GM19328 (cell line): ENCODE results near the gene PDZD7.

Experiments
- ATAC-seq: cut with Tn5 transposase; IDR thresholded peaks from one replicate; pipeline ENCODE4 v1.9.1; 2021; ENCODE audit warnings: mild to moderate bottlenecking, moderate library complexity; ENCODE audit not compliant: unreplicated experiment

The PDZD7 gene

DNA sequence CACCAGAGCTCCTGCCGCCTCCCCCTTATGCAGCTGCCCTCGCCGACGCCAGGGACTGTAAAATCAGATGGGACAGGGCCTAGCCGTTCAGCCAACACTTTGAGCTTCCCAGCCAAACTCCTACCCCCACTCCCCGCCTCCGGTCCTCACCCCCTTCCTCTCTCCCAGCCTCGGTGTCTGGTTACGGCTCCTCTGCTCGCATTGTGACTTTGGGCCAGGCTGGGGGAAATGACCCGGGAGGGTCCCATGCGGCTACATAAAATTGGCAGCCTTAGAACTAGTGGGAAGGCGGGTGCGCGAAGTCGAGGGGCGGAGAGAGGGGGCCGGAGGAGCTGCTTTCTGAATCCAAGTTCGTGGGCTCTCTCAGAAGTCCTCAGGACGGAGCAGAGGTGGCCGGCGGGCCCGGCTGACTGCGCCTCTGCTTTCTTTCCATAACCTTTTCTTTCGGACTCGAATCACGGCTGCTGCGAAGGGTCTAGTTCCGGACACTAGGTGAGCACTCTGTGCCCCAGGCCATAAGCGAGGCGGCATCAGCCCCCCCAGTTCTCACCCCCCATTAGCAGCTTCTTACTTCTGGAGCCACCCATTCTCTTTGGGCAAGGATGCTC lies 30.8 kb upstream of the PDZD7 start, which contains the start of gene KAZALD1:
Gene KAZALD1, plus strand, starts transcription at position 366 of the 608 bp plus-strand sequence. CDS start 604 bp downstream, outside the sequence.
- no peak for ATAC-seq

DNA sequence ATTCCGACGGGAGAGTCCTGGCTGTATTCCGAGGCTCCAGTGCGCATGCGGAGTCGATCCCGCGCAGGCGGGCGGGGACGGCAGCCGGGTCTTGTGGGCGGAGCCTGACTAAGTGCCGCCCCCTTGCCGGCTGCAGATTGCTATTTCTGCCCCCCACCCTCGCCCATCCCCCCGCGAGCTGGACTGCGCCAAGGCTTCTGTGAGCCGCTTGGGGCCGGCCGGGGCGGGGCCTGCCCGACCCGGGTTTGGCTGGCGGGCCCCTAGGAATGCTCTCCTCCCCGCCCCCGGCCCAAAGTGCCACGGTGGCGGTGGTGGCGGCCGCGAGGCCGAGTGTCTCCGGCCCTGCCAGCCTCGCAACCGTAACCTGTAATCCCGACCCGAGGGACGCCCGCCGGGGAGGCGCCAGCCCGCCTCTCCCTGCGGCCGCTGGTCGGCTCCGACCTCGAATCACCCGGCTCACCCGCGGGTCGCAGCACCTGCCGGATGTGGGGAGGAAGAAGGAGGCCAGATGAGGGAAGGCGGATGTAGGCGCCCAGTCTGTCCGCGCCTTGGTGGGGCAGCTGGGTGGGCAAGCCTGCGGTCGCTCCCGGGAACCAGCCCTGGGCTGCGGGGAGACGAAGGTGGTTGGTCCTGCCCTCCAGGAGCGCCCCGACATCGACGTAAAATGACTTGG lies 30.2 kb upstream of the PDZD7 start:
- ATAC-seq: peak; percentile 59

DNA sequence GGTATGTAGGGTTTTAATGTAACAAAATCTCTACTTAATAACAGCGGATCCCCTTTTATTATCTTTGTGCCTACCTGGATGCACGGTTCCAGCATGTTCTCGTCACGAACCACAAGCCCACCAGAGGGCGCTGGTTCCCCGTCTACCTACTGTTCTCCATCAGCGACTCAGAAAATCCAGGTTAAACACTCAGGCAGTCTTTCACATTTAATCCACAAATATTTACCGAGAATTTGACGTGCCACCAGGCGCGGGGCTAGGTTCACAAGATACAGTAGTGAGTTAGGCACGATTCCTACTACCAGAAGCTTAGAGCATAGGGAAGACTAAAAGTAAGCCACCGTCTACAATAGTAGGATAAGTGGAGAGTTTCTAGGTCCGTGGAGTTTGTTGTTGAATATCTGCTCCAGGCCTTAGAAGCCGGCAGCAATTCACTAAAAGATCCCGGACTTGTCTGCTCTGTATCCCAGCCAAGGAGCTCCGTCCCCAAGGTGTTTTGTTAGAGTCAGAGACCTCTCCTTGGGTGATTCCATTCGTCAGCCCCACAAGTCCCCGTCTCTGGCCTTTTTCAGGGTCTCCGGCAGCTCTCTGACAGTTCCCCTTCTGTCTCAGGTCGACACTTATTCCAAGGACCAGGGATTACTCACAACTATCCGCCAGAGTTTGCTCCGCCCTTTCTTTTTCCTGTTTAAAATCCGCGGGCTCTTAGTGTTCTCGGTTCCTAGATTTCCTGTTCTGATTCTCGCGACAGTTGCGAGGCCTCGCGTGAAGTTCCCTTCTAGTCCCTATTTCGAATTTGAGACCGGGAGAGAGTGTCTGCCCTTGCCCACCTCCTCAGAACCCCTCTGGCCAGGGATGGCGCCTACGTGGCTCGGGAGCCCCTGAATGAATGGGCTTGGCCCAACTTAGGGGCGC lies 29.4 kb upstream of the PDZD7 start:
- ATAC-seq: peak; percentile 29

DNA sequence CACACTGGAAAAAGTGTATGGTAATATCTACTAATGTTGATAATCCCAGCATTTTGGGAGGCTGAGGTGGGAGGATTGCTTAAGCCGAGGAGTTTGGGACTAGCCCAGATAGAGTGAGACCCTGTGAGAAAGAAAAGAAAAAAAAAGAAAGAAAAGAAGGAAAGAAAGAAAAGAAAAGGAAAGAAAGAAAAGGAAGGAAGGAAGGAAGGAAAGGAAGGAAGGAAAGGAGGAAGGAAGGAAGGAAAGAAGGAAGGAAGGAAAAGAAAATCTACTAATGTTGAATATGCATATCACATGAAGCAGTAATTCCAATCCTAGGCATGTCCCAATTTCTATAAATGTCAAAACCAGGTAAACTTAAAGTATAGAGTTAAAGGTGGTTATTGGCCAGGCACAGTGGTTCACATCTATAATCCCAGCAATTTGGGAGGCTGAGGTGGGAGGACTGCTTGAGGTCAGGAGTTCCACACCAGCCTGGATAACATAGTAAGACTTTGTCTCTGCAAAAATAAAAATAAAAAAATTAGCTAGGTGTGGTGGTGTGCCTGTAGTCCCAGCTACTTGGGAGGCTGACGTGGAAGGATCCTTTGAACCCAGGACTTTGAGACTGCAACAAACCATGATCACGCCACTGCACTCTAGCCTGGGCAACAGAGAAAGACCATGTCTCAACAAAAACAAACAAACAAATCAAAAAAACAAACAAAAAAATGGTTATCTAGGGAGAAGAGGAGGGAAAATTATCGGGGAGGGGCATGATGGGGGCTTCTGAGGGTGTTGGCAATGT lies 25.6 kb upstream of the PDZD7 start:
- ATAC-seq: no peak

DNA sequence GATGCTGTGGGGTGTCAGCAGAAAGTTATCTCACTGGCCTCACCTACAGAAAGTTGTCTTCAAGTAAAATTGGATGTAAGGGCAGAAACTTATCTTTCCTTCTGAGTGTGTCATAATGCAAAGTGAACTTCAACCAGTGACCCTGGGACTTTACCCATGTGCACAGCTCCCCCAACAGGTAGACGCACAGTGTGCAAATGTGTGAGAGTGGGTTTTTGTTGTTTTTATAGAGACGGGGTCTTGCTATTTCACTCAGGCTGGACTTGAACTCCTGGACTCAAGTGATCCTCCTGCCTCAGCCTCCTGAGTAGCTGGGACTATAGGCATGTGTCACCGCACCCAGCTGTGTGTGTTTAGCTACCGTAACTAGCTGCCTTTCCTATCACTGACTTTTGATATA lies 24.5 kb upstream of the PDZD7 start:
- no peak for ATAC-seq

DNA sequence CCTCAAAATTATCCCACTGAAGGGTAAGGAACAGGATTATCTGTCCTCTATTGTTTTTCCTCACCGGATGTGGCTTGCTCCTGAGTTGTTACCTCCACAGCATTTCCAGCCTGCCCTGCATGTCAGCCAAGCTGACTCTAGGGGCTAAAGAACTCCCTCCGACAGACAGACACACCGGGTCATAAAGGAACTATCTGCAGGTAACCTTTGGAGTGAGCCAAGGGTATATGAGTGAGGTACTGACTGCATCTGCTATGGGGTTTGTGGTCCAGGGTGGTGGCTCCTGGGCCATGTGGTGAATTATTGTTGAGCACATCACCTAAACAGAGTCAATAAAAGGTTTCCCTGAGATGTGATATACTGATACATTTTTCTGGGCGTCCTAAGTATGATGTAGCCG lies 23.9 kb upstream of the PDZD7 start:
- no peak for ATAC-seq

DNA sequence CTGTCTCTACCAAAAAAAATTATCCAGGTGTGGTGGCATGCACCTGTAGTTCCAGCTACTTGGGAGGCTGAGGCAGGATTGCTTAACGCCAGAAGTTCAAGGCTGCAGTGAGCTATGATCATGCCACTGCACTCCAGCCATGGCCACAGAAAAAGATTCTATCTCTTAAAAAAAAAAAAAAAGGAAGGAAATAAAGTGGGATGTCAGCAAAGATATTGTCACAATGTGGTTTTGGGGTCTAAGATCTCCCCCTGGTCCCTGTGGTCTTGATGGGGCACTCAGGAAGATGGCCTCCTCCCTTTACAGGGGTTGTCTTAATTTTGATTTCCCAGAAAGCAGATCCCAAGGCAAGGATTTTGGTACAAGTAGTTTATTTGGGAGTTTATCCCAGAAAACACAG lies 23.4 kb upstream of the PDZD7 start:
- no peak for ATAC-seq

DNA sequence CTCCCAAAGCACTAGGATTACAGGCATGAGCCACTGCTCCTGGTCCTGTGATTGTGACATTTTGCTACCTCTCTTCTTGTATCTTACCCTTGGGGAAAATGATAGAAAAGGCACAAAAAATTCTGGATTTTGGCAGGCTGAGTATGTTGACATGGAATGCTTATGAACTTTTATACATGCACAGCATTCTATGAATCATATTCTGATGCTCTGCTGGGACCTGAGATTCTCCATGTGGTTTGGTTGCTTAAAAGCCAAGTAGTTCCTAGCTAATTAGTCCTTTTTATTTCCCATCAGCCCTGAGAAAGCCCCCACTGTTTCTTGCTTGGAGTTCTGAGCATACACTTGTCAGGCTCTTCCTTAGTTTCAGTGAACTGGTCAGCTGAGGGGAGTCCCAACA lies 22.6 kb upstream of the PDZD7 start:
- no peak for ATAC-seq

DNA sequence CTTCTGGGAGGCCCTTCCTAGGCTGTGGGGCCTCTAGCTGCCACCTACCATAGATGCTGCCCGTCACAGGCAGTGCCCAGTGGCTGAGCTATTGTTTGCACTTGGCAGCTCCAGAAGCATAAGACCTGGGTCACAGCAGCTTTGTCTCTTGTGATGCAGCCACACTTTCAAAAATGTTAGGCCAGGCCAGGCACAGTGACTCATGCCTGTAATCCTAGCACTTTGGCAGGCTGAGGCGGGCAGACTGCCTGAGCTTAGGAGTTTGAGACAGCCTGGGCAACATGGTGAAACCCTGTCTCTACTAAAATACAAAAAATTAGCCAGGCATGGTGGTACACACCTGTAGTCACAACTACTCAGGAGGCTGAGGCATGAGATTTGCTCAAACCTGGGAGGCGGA lies 21.4 kb upstream of the PDZD7 start:
- no peak for ATAC-seq

DNA sequence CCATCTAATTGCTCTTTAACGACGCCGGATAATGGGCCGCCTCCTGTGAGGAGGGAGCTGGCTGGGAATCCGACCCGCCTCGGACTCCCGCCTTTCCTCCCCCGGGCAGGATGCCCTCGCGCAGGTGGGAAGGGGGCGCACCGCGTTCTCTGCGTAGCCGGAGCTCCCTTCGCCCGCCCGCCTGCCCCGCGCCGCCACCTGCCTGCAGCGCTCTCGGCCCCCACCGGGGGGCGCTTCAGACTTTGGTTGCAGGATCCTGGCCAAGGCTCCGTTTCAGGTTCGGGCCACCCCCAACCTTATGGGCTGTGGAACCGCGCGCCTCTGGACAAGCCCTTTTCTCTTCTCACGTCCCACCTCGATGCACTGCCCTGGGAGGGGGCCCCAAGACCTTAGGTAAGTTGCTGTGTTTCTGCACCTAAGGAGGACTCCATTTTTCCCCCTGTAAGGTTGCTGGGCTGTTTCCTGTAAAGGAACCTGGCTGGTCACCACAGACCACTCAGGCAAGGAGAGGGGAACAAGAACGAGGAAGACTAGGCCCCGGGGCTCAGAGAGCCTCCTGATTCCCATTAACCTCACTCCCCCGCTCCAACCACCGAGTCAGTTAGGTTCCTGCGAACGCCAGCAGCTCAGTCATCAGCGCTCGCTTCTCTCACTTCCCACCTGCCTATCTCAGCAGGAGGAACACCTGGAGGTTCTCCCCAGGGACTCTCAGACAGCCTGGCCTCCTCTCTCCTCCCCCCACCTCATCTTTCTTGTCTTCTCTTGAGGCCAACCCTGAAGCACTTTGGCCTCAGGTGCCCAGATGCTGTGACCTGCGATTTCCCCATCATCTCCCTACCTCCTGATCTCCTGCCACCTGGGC lies 19.5 kb upstream of the PDZD7 start:
- no peak for ATAC-seq

DNA sequence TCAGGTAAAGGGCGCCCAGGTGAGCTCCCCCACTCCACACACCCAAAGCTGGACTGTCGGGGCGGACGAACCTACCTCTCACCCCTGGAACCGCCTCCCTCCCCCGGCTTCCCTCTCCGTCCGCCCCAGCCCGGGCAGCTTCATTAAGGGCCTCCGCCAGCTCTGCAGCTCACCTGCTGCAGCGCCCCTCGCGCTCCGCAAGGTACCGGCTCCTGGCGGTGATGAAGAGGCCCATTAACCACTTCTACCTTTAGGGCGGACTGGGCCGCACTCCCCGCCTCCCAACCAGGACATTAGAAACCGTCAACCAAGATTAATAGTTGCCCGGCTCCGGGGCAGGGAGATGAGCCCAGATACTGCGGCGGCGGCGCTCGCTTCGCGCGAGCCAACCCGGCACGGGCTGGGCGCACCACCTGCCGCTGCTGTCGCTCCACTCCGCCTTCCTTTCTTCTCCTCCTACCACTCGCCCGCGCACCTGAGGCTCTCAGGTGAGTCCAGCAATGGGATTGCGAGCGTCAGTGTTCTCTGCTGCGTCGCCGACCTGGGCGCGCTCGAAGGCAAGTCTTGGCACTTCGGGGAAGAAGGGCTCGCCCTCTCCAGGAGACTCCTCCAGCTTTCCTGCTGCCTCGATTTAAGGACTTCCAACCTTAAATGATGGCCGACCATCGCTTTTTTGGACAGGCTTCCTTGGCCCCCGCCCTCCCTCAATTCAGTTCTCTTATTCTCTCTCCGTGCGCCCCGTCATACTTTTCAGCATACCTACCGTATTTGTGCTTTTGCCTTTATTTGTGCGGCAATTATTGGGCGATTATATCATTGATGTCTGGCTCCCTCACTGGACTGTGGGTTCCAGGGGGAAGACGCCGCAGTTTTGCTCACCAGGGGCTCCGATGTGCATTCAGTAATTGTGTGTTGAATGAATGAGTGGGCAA lies 17.3 kb upstream of the PDZD7 start:
- ATAC-seq: no peak

DNA sequence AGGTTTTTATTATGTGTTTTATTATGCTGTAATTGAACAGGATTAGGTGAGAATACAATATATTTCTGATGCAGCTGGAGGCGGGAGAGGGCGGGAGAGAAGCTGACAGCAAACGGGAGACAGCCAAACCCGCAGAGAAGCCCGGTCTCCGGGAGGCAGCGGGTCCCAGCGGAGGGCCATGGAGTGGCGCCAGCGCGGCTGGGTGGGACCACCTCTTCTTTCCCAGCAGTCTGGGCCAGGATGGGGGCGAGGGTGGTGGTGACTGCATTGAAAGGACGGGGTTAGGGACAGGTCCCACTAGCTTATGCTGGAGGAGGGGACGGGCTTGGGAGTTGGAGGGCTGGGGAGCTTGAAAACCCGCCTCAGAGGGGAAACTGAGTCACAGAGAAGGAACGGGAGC lies 16.3 kb upstream of the PDZD7 start:
- ATAC-seq: no peak

DNA sequence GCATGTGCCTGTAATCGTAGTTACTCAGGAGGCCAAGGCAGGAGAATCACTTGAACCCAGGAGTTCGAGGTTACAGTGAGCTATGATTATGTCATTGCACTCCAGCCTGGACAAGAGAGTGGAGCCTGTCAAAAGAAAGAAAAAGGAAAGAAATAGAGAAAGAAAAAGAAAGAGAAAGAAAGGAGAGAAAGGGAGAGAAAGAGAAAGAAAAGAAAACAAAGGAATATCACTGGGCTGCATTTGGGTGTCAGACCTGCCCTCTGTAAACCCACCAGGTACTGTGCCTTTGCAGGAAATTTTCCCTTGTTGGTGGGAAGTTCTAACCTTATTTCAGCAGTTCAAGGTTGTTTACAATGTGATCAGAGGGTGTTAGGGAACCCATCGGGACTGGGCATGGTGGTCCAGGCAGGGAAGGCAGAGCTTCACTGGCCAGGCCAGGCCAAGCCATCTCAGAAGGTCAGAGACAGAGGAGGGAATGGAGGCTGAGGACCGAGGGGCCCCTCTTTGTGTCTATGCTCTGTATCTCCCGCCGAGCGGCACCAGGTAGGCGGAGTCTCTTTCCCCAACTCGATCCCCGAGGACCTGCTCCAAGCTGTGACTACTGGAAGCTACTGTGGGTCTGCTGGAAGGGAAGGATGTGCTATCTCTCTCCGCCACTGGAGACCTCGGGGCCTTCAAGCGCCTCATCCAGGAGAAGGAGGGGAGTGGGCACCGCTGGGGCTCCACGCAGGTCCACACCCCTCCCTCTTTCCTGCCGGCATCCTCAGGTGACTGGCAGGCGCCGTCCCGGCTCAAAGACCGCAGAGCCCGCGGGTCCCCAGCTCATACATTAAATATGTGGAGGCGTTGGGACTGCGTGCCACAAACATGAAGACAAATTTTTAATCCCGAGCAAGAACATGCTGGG lies 15.7 kb upstream of the PDZD7 start:
- ATAC-seq: no peak

DNA sequence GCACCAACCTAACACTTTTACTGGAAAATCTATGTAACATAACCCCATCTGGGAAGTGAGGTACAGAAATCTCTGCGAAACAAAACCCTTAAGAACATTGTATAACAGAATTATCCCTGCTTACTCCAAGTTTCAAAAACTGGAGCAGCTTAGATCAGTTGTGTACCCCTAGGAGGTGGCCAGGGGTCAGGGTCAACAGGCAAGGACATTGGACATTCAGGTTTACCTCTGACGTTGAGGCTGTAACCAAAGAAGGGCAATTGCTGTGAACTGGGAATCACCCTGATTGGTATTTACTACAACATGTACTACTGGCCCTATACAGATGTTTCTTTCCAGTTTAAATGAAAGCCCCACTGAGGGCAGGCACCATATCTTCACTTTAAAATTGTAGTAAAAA lies 13.2 kb upstream of the PDZD7 start:
- no peak for ATAC-seq

DNA sequence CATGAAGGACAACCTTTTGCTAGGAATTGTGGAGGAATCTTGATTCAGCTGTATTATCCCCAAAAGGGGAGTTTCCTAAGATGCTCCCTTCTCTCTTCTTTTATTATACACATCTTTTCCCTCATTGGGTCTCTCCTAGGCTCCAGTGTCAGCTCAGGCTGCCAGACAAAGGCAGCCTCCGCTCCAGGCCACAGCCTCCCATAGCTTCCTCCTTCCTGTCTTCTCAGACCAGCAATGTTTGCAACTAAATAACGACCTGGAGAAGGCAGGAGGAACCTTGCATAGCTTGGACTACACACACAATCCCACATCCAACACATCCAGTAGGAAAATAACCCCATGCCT lies 12.4 kb upstream of the PDZD7 start:
- no peak for ATAC-seq

DNA sequence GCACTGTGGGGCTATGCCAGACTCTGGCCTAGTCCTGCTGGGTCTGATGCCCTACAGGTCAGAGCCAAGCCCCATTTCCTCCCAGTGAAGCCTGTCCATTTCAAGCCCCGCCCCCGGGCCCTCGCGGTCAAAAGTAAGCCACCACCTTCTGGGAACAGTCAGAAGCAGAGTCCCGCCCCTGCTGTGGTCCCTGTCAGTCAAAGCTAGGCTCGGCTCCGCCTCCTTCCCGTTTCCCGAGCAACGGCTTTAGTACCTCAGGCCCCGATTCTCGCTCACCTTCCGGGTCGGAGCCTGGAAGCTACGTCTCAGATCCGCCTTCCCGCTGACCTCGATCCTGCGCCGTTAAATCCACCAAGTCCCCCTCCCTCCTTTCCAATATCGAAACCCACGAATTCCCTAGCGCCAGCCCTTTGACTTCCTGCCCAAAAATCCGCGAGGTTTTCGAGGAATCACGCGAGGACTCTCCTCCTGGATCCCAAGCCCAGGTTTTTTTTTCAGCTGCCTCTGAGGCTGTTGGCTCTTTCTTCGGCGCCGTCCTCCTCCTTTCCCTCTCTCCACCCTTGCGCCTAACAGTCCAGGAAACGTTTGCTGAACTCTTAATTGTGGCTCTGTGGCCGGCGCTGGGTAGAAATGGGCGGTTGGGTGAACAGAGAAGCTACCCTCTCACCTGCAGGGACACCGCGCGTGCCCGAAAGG lies 11.9 kb upstream of the PDZD7 start:
- peak; percentile 91 for ATAC-seq

DNA sequence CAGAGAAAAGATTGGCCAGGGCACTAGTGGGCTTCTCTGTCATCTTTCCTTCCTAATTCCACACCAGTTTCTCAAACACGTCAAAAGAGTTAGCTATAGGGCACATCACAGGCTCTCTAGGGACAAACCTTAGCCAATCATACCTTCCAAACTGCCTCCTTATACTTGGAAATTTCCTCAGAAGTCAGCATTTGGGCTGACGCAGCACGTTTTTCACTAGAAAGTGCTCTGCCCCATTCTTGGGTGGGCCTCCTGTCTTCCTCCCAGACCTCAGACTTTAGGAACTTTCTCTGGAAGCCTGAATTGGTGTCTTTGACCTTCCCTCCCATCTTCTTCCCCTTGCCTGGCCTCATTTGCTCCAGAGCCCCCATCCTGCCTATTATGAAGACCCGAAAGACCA lies 11.2 kb upstream of the PDZD7 start:
- ATAC-seq: no peak
